DND-41 (cell line): ENCODE results near the gene LARP4B.

Experiments
- ATAC-seq: fragments of 200-7000 bp; cut with Tn5 transposase; 3 replicates; pipeline ENCODE4 v1.9.1; 2021; ENCODE audit warnings: low read depth; ENCODE audit not compliant: insufficient read depth
- DNase-seq: peaks from one replicate; pipeline ENCODE4 v3.0.0-alpha.2; 2020
- H2AFZ ChIP-seq: 2 replicates; pipeline ENCODE4 v1.6.0; 2012; ENCODE audit warnings: low read depth, low read length
- H3K27ac ChIP-seq: 2 replicates; pipeline ENCODE4 v1.5.1; 2012; ENCODE audit warnings: low read length, inconsistent platforms
- H3K27me3 ChIP-seq: fragments of 200-600 bp; sonication (generic); 2 replicates; pipeline ENCODE4 v1.6.0; 2012; ENCODE audit warnings: low read length, mild to moderate bottlenecking, inconsistent platforms; ENCODE audit not compliant: insufficient read depth, poor library complexity
- H3K36me3 ChIP-seq: 2 replicates; pipeline ENCODE4 v1.5.1; 2012; ENCODE audit warnings: low read length, inconsistent platforms; ENCODE audit not compliant: insufficient read depth
- H3K4me1 ChIP-seq: 2 replicates; pipeline ENCODE4 v1.5.1; 2012; ENCODE audit warnings: mild to moderate bottlenecking, low read length; ENCODE audit not compliant: insufficient read depth
- H3K4me2 ChIP-seq: 2 replicates; pipeline ENCODE4 v1.6.0; 2012; ENCODE audit warnings: mild to moderate bottlenecking, moderate library complexity, low read length, inconsistent platforms; ENCODE audit not compliant: insufficient read depth
- H3K4me3 ChIP-seq, 2 experiments: fragments of 200-600 bp in 1 of 2; shearing (Covaris generic) in 1 of 2; 2 replicates each; pipeline ENCODE4 v1.5.1; 2012 to 2016; ENCODE audit warnings: inconsistent platforms in 2 of 2, low read length in 2 of 2, mild to moderate bottlenecking in 2 of 2, low read depth in 1 of 2, moderate library complexity in 1 of 2
- H3K79me2 ChIP-seq: 2 replicates; pipeline ENCODE4 v1.6.0; 2012; ENCODE audit warnings: low read length, inconsistent platforms; ENCODE audit not compliant: insufficient read depth
- H3K9ac ChIP-seq: 2 replicates; pipeline ENCODE4 v1.6.0; 2012; ENCODE audit warnings: low read depth, mild to moderate bottlenecking, inconsistent platforms, low read length, moderate library complexity
- H3K9me3 ChIP-seq: 2 replicates; pipeline ENCODE4 v1.5.1; 2012; ENCODE audit warnings: low read length, moderate library complexity, mild to moderate bottlenecking, inconsistent platforms; ENCODE audit not compliant: insufficient read depth, severe bottlenecking
- H4K20me1 ChIP-seq: 2 replicates; pipeline ENCODE4 v1.6.0; 2012; ENCODE audit warnings: low read length; ENCODE audit not compliant: insufficient read depth
- EZH2 ChIP-seq: IDR thresholded peaks from 3 replicates; pipeline ENCODE4 v1.6.1; 2012; ENCODE audit warnings: borderline replicate concordance, low read depth, mild to moderate bottlenecking, moderate library complexity, low read length, inconsistent platforms; ENCODE audit not compliant: severe bottlenecking
- TF ChIP-seq, protein P1 (sequence below): IDR thresholded peaks from 2 replicates; pipeline ENCODE4 v1.5.1; 2012; ENCODE audit warnings: borderline replicate concordance, low read length, moderate library complexity, mild to moderate bottlenecking; ENCODE audit not compliant: poor library complexity, severe bottlenecking; ENCODE audit errors: extremely low read depth

The LARP4B gene

GRCh38 chr10:931326-932318 is at the start of gene LARP4B:
LARP4B (minus strand) TSS chr10:931705; CDS start chr10:885721, 45,984 bp downstream.
- Histone ChIP-seq H3K4me1 (peaks cover 43% of the 10 kb centered on the region), H3K4me3 (peak within 1 kb of the TSS; percentile 67 to 72; a peak in 3 of 4 replicates), H3K27me3 (no peaks in the 10 kb centered on the region), H3K9ac (peak within 1 kb of the TSS; percentile 82), H4K20me1 (peaks cover 42% of the 10 kb centered on the region), H3K79me2 (peaks cover 56% of the 10 kb centered on the region), H3K4me2 (peak within 1 kb of the TSS; percentile 67), H2AFZ (peak within 1 kb of the TSS; percentile 46; the same call in 1 of the 2 replicates), H3K9me3 (no peaks in the 10 kb centered on the region), H3K36me3 (peaks cover 13% of the 10 kb centered on the region), H3K27ac (peak within 1 kb of the TSS; percentile 80)
- DNase-seq (peak; percentile 97), ATAC-seq (peak; percentile 93)
- TF ChIP-seq, protein P1, sequence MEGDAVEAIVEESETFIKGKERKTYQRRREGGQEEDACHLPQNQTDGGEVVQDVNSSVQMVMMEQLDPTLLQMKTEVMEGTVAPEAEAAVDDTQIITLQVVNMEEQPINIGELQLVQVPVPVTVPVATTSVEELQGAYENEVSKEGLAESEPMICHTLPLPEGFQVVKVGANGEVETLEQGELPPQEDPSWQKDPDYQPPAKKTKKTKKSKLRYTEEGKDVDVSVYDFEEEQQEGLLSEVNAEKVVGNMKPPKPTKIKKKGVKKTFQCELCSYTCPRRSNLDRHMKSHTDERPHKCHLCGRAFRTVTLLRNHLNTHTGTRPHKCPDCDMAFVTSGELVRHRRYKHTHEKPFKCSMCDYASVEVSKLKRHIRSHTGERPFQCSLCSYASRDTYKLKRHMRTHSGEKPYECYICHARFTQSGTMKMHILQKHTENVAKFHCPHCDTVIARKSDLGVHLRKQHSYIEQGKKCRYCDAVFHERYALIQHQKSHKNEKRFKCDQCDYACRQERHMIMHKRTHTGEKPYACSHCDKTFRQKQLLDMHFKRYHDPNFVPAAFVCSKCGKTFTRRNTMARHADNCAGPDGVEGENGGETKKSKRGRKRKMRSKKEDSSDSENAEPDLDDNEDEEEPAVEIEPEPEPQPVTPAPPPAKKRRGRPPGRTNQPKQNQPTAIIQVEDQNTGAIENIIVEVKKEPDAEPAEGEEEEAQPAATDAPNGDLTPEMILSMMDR, result no peak
- no peak for TF ChIP-seq EZH2

DNA sequence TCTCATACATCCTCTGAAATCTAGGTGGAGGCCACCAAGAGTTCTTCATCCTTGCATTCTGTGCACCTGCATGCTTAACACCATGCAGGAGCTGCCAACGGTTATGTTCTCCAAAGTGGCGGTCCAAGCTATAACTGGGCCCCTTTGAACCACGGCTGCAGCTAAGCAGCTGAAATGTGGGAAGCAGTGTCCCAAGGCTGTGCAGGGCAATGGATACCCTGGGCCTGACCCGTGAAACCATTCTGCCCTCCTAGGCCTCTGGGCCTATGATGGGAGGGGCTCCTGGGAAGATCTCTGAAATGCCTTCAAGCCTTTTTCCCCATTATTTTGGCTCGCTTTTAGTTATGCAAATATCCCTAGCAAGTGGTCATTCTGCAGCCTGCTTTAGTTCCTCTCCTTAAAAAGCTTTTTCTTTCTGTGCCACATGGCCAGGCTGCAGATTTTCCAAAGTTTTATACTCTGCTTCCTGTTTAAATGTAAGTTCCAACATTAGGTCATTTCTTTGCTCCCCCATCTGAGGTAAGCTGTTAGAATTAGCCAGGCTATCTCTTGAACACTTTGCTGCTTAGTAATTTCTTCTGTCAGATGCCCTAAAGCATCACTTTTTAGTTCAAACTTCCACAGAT is 49.1 kb upstream of the LARP4B start:
- Histone ChIP-seq H3K4me3 (no peak overlapping the region), H3K36me3 (no peaks in the 10 kb centered on the region; the same call in 1 of the 2 replicates), H3K27me3 (no peaks in the 10 kb centered on the region), H3K9me3 (peaks cover 27% of the 10 kb centered on the region), H3K4me2 (no peak overlapping the region), H2AFZ (no peak overlapping the region), H3K9ac (no peak overlapping the region), H3K79me2 (no peaks in the 10 kb centered on the region), H4K20me1 (no peaks in the 10 kb centered on the region), H3K4me1 (no peaks in the 10 kb centered on the region), H3K27ac (no peak overlapping the region)
- TF ChIP-seq, protein P1, result no peak
- ATAC-seq (no peak), DNase-seq (no peak)

DNA sequence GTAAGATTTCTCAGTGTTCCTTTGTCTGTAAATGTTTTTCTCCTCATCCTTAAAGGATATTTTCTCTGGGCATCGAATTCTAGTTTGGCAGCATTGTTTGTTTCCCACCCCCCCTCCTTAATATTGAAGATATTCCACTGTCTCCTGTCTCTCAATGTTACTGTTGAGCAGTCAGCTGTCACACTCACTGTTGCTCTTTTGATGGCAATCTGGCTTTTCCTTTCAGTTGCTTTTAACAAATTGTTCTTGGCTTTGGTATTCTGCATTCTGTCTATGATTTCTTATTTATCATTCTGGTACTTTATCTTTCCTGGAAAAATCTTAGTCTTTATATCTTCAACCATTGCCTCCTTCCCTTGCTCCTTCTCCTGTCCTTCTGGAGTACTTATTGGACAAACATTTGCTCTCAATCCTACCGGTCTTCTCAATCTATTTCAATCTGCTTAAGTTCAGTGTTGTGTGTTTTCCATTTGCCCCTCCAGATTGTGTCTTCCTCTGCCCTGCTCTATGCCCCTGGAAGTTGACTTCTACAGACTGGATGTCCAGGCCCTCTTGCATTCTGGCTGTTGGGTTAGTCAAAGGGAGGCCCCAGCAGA is 47.4 kb upstream of the LARP4B start:
- Histone ChIP-seq H3K79me2 (no peaks in the 10 kb centered on the region), H3K27ac (no peak overlapping the region), H3K36me3 (no peaks in the 10 kb centered on the region), H3K4me2 (no peak overlapping the region), H3K4me3 (no peak overlapping the region), H4K20me1 (no peaks in the 10 kb centered on the region), H3K9me3 (peaks cover 27% of the 10 kb centered on the region), H3K4me1 (no peaks in the 10 kb centered on the region), H3K9ac (no peak overlapping the region), H2AFZ (no peak overlapping the region), H3K27me3 (no peaks in the 10 kb centered on the region)
- TF ChIP-seq EZH2, result no peak
- TF ChIP-seq, protein P1, result no peak
- no peak for ATAC-seq
- DNase-seq, result no peak
